ENCODE measurements around the gene ACSS1. TPM values are rescaled to one million over a fixed set of nuclear protein-coding genes. Genes with fewer than 3 reads are reported as not detected.

Gene ACSS1
- total RNA-seq, 2 experiments from 2014 or later, result 17.5 to 18.2 TPM

DNA sequence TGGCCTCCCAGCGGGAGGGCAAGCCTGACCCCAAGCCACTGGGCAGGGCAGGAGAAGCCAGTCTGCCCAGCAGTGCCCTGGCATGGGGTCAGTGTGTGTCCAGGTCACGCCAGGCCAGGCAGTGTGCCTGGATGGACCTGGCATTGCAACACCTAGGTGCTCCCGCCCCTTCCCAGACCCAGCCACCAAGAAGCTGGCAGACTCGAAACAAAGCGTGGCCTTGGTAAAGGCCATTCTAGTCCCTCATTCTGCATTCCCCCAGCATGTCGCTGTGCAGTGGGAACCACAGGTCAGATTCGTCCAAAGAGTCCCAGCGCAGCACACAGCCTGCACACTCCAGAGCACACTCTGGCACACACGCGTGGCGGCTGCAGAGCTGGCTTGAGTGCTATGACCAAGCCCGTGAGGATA, 46.1 kb downstream of the ACSS1 start:
- Mint-ChIP-seq H3K4me3 (no peak overlapping the region), H3K27me3 (no peaks in the 10 kb centered on the region), H3K9me3 (no peaks in the 10 kb centered on the region), H3K4me1 (ENCODE audit: low read depth) (no peaks in the 10 kb centered on the region), H3K27ac (no peak overlapping the region), H3K36me3 (ENCODE audit: low read depth) (peaks cover under 1% of the 10 kb centered on the region)
- ATAC-seq (no peak), DNase-seq (no peak)
- ChIA-PET CTCF (no interaction called here), POLR2A (no interaction called here)
- TF ChIP-seq, protein P1, sequence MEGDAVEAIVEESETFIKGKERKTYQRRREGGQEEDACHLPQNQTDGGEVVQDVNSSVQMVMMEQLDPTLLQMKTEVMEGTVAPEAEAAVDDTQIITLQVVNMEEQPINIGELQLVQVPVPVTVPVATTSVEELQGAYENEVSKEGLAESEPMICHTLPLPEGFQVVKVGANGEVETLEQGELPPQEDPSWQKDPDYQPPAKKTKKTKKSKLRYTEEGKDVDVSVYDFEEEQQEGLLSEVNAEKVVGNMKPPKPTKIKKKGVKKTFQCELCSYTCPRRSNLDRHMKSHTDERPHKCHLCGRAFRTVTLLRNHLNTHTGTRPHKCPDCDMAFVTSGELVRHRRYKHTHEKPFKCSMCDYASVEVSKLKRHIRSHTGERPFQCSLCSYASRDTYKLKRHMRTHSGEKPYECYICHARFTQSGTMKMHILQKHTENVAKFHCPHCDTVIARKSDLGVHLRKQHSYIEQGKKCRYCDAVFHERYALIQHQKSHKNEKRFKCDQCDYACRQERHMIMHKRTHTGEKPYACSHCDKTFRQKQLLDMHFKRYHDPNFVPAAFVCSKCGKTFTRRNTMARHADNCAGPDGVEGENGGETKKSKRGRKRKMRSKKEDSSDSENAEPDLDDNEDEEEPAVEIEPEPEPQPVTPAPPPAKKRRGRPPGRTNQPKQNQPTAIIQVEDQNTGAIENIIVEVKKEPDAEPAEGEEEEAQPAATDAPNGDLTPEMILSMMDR (IDR thresholded peaks at IDR 0.05), result no peak
- intact Hi-C loops (cut with micrococcal nuclease), result no loop called here

DNA sequence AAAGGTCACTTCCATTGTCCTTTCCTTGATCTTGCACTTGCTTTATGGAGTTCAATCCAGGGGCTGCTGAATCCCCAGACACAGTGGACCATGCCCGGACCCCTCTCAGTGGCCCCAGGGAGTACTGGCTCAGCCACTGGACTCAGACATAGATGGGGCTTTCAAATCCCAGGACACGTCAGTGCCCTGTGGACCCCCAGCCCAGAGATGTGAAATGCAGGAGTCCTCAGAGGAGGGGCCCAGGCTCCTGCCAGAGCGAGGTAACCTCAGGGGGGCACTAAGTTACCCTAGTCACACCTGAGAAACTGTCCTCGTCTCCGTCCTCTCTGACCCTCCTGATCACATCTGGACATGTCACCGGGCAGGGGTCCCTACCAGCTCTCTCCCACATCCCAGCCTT, 46.7 kb downstream of the ACSS1 start:
- Mint-ChIP-seq H3K4me1 (ENCODE audit: low read depth) (no peaks in the 10 kb centered on the region), H3K4me3 (no peak overlapping the region), H3K9me3 (no peaks in the 10 kb centered on the region), H3K27ac (no peak overlapping the region), H3K27me3 (no peaks in the 10 kb centered on the region), H3K36me3 (ENCODE audit: low read depth) (peaks cover 2% of the 10 kb centered on the region)
- TF ChIP-seq, protein P1 (IDR thresholded peaks at IDR 0.05), result no peak
- intact Hi-C loops (cut with micrococcal nuclease), result no loop called here
- ChIA-PET POLR2A (no interaction called here), CTCF (interaction anchor here (1.0 kb wide), 1 partner anchor 11 kb away, joined by 3 read pairs; no protein-coding TSS in a partner anchor)
- no peak for ATAC-seq
- DNase-seq, result no peak

DNA sequence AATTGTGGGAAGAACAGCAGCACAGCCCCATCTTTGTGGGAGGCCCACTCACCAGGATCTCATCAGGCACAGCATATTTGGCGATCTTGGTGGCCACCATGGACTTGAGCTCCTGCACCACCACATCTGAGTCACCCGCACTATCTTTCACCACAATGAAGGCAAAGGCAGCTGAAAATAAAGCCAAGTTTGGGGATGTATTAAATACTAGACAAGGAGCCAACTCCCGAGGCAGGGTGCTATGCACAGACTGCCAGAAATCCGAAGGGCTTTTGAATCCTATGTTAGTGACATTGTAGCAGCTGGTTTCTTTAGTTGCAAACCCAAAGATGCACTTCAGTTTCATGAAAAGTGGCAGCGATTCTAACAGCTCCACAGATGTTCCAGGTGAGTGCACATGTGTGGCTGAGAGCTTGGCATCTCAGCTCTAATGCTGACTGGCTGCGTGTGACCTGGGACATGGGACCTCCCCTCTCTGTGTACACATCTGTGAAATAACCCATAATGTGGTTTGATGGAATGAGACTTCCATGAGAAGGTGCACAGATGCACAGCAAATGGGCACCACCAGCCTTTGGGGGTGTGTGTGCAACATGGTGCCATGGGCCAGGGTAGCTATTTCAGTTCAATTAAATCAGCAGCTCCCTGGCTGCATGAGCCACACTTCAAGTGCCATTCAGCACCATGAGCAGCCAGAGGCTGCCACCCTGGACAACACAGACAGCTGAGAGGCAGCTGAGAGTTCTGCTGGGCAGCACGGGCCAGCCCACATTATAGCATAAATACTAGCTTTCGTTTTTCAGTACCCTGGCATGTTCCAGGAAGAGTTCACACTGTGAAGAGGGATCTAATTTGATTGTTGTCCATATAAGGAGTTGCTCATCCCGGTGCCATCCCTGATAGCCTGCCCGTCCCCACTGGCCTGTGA, 48.5 kb downstream of the ACSS1 start:
- no peak for ATAC-seq
- intact Hi-C loops (cut with micrococcal nuclease), result no loop called here
- Mint-ChIP-seq H3K4me1 (ENCODE audit: low read depth) (no peaks in the 10 kb centered on the region), H3K27me3 (no peaks in the 10 kb centered on the region), H3K4me3 (no peak overlapping the region), H3K27ac (no peak overlapping the region), H3K9me3 (no peaks in the 10 kb centered on the region), H3K36me3 (ENCODE audit: low read depth) (peaks cover 7% of the 10 kb centered on the region)
- POLR2A ChIA-PET, result interaction anchor here (0.9 to 1.4 kb wide), 3 partner anchors 10 to 34 kb away, joined by 3 to 4 read pairs (median 3); no protein-coding TSS in a partner anchor
- no peak for DNase-seq
- TF ChIP-seq, protein P1 (IDR thresholded peaks at IDR 0.05), result no peak
- CTCF ChIA-PET, result interaction anchor here (1.1 kb wide), 2 partner anchors 14 to 15 kb away, joined by 3 read pairs; no protein-coding TSS in a partner anchor

DNA sequence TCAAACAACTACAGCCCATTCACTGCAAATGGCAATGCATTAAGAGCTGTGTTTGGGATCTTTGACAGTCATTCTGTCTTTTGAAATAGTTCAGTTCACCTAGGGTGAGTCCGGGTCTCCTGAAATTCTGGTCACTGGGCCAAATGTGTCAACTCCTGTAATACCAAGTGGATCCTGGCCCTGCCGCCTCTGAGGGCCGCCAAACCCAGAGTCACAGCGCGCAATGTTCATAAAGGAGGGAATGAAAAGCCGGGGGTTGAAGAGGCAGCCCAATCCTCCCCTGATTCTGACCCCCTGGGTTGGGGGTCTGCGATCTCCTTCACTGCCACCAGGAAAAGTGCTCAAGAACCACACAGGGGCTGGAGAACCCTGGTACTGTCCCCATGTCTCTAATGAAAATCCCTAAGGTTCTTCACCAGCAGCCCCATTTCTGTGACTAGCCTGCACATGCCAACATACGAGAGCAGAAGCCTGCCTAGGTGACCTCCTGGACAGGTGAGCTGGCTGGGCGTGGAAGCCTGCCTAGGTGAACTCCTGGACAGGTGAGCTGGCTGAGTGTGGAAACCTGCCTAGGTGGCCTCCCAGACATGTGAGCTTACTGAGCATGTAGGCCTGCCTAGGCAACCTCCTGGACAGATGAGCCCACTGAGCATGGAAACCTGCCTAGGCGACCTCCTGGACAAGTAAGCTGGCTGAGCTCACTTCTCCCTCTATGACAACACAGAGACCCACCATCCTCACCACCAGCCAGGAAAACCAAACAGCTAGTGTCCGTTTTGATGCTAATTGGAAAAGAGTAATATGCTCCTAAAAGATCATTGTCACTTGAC, 49.3 kb downstream of the ACSS1 start:
- Mint-ChIP-seq H3K4me1 (ENCODE audit: low read depth) (no peaks in the 10 kb centered on the region), H3K4me3 (no peak overlapping the region), H3K36me3 (ENCODE audit: low read depth) (peaks cover 7% of the 10 kb centered on the region), H3K27ac (no peak overlapping the region), H3K9me3 (no peaks in the 10 kb centered on the region), H3K27me3 (no peaks in the 10 kb centered on the region)
- DNase-seq, result no peak
- TF ChIP-seq, protein P1 (IDR thresholded peaks at IDR 0.05), result no peak
- no peak for ATAC-seq
- intact Hi-C loops (cut with micrococcal nuclease), result no loop called here
- CTCF ChIA-PET, result interaction anchor here (0.9 to 1.1 kb wide), 2 partner anchors 13 to 391 kb away, joined by 3 read pairs; no protein-coding TSS in a partner anchor
- POLR2A ChIA-PET, result interaction anchor here (0.9 kb wide), 1 partner anchor 9 kb away, joined by 3 read pairs; no protein-coding TSS in a partner anchor

Measured in activated CD8-positive, alpha-beta T cell treated with anti-CD3 and anti-CD28 coated beads for 36 hours (primary cell).